HCT116 (cell line): ENCODE results near the gene MRPL36. TPM values are rescaled to one million over a fixed set of nuclear protein-coding genes. Genes with fewer than 3 reads are reported as not detected.

Experiments
- ATAC-seq: fragments of 200-7000 bp; cut with Tn5 transposase; 2 replicates; pipeline ENCODE4 v1.9.1; 2020; ENCODE audit warnings: mild to moderate bottlenecking, moderate library complexity
- BruUV-seq: library from RNA; stranded (reverse); fragments of 400-500 nt; replicated peaks from 2 replicates; lab custom pipeline; 2021; lab: Mats Ljungman, UMichigan
- CTCF ChIA-PET: fragments of 300-600 bp; sonication (Branson Sonifier 250); formaldehyde crosslinking; loops from one replicate; lab custom pipeline; 2021; ENCODE audit warnings: antibody characterized with exemption; lab: Charles Lee
- POLR2A ChIA-PET: fragments of 300-600, 350-600 bp; sonication (Branson Sonifier 250); formaldehyde crosslinking; loops from one replicate; lab custom pipeline; 2021; ENCODE audit warnings: antibody characterized with exemption; lab: Charles Lee
- RAD21 ChIA-PET, 2 experiments: fragments of 300-600 bp; sonication (Branson Sonifier 250); formaldehyde crosslinking; loops; one replicate each; lab custom pipeline; 2023; ENCODE audit warnings: low total read pairs in 2 of 2; ENCODE audit not compliant: uncharacterized antibody in 2 of 2, unreplicated experiment in 2 of 2, low non-redundant PET in 1 of 2; lab: Charles Lee
- DNase-seq: peaks from one replicate; pipeline ENCODE4 v3.0.0-alpha.2; 2010; ENCODE audit warnings: low read depth, low spot score
- H2AFZ ChIP-seq: fragments of 200-600 bp; shearing (Covaris generic), sonication (generic); 2 replicates; pipeline ENCODE4 v1.6.1; 2017; ENCODE audit warnings: low read depth, mixed run types, mixed read lengths, antibody characterized with exemption, low read length; ENCODE audit not compliant: poor library complexity, severe bottlenecking
- H3K27ac ChIP-seq: 2 replicates; pipeline ENCODE4 v1.5.1; 2012; ENCODE audit warnings: low read depth, low read length
- H3K27me3 ChIP-seq: fragments of 200-600 bp; sonication (generic); 2 replicates; pipeline ENCODE4 v1.6.1; 2016; ENCODE audit warnings: mixed run types, low read length, mixed read lengths; ENCODE audit not compliant: insufficient read depth
- H3K36me3 ChIP-seq, 2 experiments: fragments of 200-500 bp in 1 of 2; fragments of 200-600 bp in 1 of 2; sonication (Bioruptor generic) in 1 of 2; sonication (generic) in 1 of 2; 2 replicates each; pipeline versions ENCODE4 v1.5.1 to v1.6.1; 2014 to 2016; ENCODE audit warnings: low read length in 2 of 2, inconsistent platforms in 1 of 2, mixed read lengths in 1 of 2, mixed run types in 1 of 2; ENCODE audit not compliant: insufficient read depth in 2 of 2, control insufficient read depth in 1 of 2
- H3K4me1 ChIP-seq, 2 experiments: fragments of 200-600 bp in 1 of 2; sonication (generic) in 1 of 2; 2 replicates each; pipeline versions ENCODE4 v1.5.1 to v1.6.1; 2012 to 2017; ENCODE audit warnings: low read length in 2 of 2, inconsistent platforms in 1 of 2, mild to moderate bottlenecking in 1 of 2, mixed read lengths in 1 of 2, mixed run types in 1 of 2, moderate library complexity in 1 of 2; ENCODE audit not compliant: insufficient read depth in 2 of 2, control insufficient read depth in 1 of 2
- H3K4me2 ChIP-seq: fragments of 200-600 bp; sonication (generic); 2 replicates; pipeline ENCODE4 v1.6.1; 2017; ENCODE audit warnings: mixed run types, low read length, mixed read lengths
- H3K4me3 ChIP-seq, 2 experiments: fragments of 200-600 bp in 1 of 2; sonication (generic) in 1 of 2; replicated peaks in 1 of 2; 2 replicates each; pipeline ENCODE4 v1.5.1; 2011 to 2016; ENCODE audit warnings: low read length in 2 of 2, control low read depth in 1 of 2, low read depth in 1 of 2, mild to moderate bottlenecking in 1 of 2, mixed read lengths in 1 of 2, mixed run types in 1 of 2
- H3K79me2 ChIP-seq: fragments of 200-600 bp; sonication (generic); 2 replicates; pipeline ENCODE4 v1.6.1; 2017; ENCODE audit warnings: mild to moderate bottlenecking, mixed run types, low read length, moderate library complexity, mixed read lengths; ENCODE audit not compliant: insufficient read depth
- H3K9ac ChIP-seq: fragments of 200-600 bp; sonication (generic); 2 replicates; pipeline ENCODE4 v1.6.1; 2016; ENCODE audit warnings: low read length, mixed read lengths
- H3K9me2 ChIP-seq: fragments of 200-600 bp; sonication (generic), shearing (Covaris generic); 2 replicates; pipeline ENCODE4 v1.6.1; 2017; ENCODE audit warnings: mixed run types, mild to moderate bottlenecking, moderate library complexity; ENCODE audit not compliant: insufficient read depth
- H3K9me3 ChIP-seq, 2 experiments: fragments of 200-500 bp in 1 of 2; fragments of 200-600 bp in 1 of 2; sonication (Bioruptor generic) in 1 of 2; sonication (generic) in 1 of 2; 2 replicates each; pipeline ENCODE4 v1.6.1; 2014 to 2017; ENCODE audit warnings: low read length in 2 of 2, mixed read lengths in 2 of 2, inconsistent platforms in 1 of 2, low read depth in 1 of 2, mild to moderate bottlenecking in 1 of 2, mixed run types in 1 of 2, moderate library complexity in 1 of 2; ENCODE audit not compliant: control insufficient read depth in 1 of 2, insufficient read depth in 1 of 2
- H4K20me1 ChIP-seq: fragments of 200-600 bp; sonication (generic), shearing (Covaris generic); 2 replicates; pipeline ENCODE4 v1.6.1; 2017; ENCODE audit warnings: mixed run types, mild to moderate bottlenecking, moderate library complexity; ENCODE audit not compliant: insufficient read depth
- CBX3 ChIP-seq: IDR thresholded peaks from 2 replicates; pipeline ENCODE4 v1.6.1; 2012; ENCODE audit warnings: low read depth
- CEBPB ChIP-seq: IDR thresholded peaks from 2 replicates; pipeline ENCODE4 v1.6.1; 2012; ENCODE audit warnings: low read depth
- CTCF ChIP-seq, 3 experiments: fragments of 200-600 bp in 1 of 3; sonication (generic) in 1 of 3; IDR thresholded peaks in 2 of 3; conservative IDR thresholded peaks in 1 of 3; 2 replicates each; pipeline ENCODE4 v1.5.1; 2012 to 2017; ENCODE audit warnings: low read depth in 2 of 3, low read length in 2 of 3, antibody characterized with exemption in 1 of 3, borderline replicate concordance in 1 of 3, control low read depth in 1 of 3, mild to moderate bottlenecking in 1 of 3, mixed read lengths in 1 of 3, mixed run types in 1 of 3, moderate library complexity in 1 of 3; ENCODE audit not compliant: insufficient read depth in 1 of 3
- EGR1 ChIP-seq: IDR thresholded peaks from 2 replicates; pipeline ENCODE4 v1.6.1; 2012; ENCODE audit warnings: low read depth
- EZH2 ChIP-seq: fragments of 200-600 bp; sonication (generic); IDR thresholded peaks from 2 replicates; pipeline ENCODE4 v1.6.1; 2017; ENCODE audit warnings: antibody characterized with exemption, mixed run types
- EZH2phosphoT487 ChIP-seq: fragments of 200-600 bp; IDR thresholded peaks from 2 replicates; pipeline ENCODE4 v1.6.1; 2018; ENCODE audit warnings: antibody characterized with exemption, borderline replicate concordance
- FOSL1 ChIP-seq: IDR thresholded peaks from 2 replicates; pipeline ENCODE4 v1.6.1; 2012; ENCODE audit warnings: low read depth
- JUND ChIP-seq: IDR thresholded peaks from 2 replicates; pipeline ENCODE4 v1.6.1; 2012
- MAX ChIP-seq: IDR thresholded peaks from 2 replicates; pipeline ENCODE4 v1.6.1; 2012
- POLR2A ChIP-seq: IDR thresholded peaks from 2 replicates; pipeline ENCODE4 v1.7.0; 2011; ENCODE audit warnings: borderline replicate concordance; ENCODE audit not compliant: insufficient read depth, insufficient read length; ENCODE audit errors: extremely low read depth
- POLR2AphosphoS5 ChIP-seq: IDR thresholded peaks from 2 replicates; pipeline ENCODE4 v1.6.1; 2011; ENCODE audit warnings: mild to moderate bottlenecking, low read depth, low read length, moderate library complexity
- SIN3A ChIP-seq: IDR thresholded peaks from 2 replicates; pipeline ENCODE4 v1.6.1; 2012; ENCODE audit warnings: low read depth
- SP1 ChIP-seq: IDR thresholded peaks from 2 replicates; pipeline ENCODE4 v1.6.1; 2012; ENCODE audit warnings: low read depth
- SRF ChIP-seq: IDR thresholded peaks from 2 replicates; pipeline ENCODE4 v1.6.1; 2012; ENCODE audit warnings: low read depth
- TCF7L2 ChIP-seq: IDR thresholded peaks from 2 replicates; pipeline ENCODE4 v1.7.0; 2011; ENCODE audit warnings: borderline replicate concordance, inconsistent platforms; ENCODE audit not compliant: insufficient read depth, insufficient read length; ENCODE audit errors: extremely low read depth
- ZFX ChIP-seq: fragments of 450-650 bp; IDR thresholded peaks from 2 replicates; pipeline ENCODE4 v1.6.1; 2017
- ZNF274 ChIP-seq: fragments of 200-500 bp; sonication (Bioruptor generic); IDR thresholded peaks from 2 replicates; pipeline ENCODE4 v1.6.1; 2014; ENCODE audit warnings: mild to moderate bottlenecking, low read depth, low read length, inconsistent platforms
- intact Hi-C: fragments of 100-400 bp; cut with micrococcal nuclease; formaldehyde crosslinking; loops from 2 replicates; pipeline ENCODE4 v1.10.0; 2022
- total RNA-seq: library from RNA; stranded (reverse); gene quantifications from one replicate; pipeline ENCODE4 v1.2.1, GENCODE V29; 2021; ENCODE audit not compliant: unreplicated experiment

Gene MRPL36
- total RNA-seq, 1 experiment from 2014 or later: 71.9 TPM

GRCh38 chr5:1814183-1815020, 14.8 kb upstream of the MRPL36 start:
- H3K4me2 ChIP-seq: no peak overlapping the region
- intact Hi-C loops: no loop called here
- no peaks in the 10 kb centered on the region for H3K9me2 ChIP-seq
- no peak for TF ChIP-seq SRF
- TF ChIP-seq, all 23 proteins: peak for 0
- peaks cover 62% of the 10 kb centered on the region for H3K79me2 ChIP-seq
- no peak overlapping the region for H3K9ac ChIP-seq
- peaks cover 42 to 64% of the 10 kb centered on the region in 2 experiments for H3K36me3 ChIP-seq
- no peak overlapping the region for H3K4me3 ChIP-seq
- H3K27ac ChIP-seq: no peak overlapping the region
- H2AFZ ChIP-seq: no peak overlapping the region
- no peaks in the 10 kb centered on the region for H3K27me3 ChIP-seq
- ChIA-PET CTCF (no interaction called here), RAD21 (no interaction called here), POLR2A (no interaction called here)
- BruUV-seq: no TSS peak
- no peaks in the 10 kb centered on the region for H3K9me3 ChIP-seq
- DNase-seq (no peak), ATAC-seq (no peak)
- peaks cover 3% of the 10 kb centered on the region; the same call in 1 of the 2 replicates for H4K20me1 ChIP-seq
- H3K4me1 ChIP-seq: no peaks in the 10 kb centered on the region

- no peak overlapping the region for H3K9ac ChIP-seq
- RAD21 ChIA-PET: no interaction called here
- H3K27me3 ChIP-seq: no peaks in the 10 kb centered on the region
- H3K79me2 ChIP-seq: peaks cover 80% of the 10 kb centered on the region
- no TSS peak for BruUV-seq
- H3K27ac ChIP-seq: no peak overlapping the region
- CTCF ChIA-PET: no interaction called here
- intact Hi-C loops: no loop called here
- POLR2A ChIA-PET: no interaction called here
- no peak overlapping the region for H3K4me2 ChIP-seq
- no peaks in the 10 kb centered on the region for H3K9me3 ChIP-seq
- H3K36me3 ChIP-seq: peaks cover 58 to 80% of the 10 kb centered on the region in 2 experiments
- no peaks in the 10 kb centered on the region for H3K4me1 ChIP-seq
- peaks cover 3% of the 10 kb centered on the region; the same call in 1 of the 2 replicates for H4K20me1 ChIP-seq
- no peaks in the 10 kb centered on the region for H3K9me2 ChIP-seq
- H2AFZ ChIP-seq: no peak overlapping the region
- DNase-seq (no peak), ATAC-seq (no peak)
- no peak overlapping the region for H3K4me3 ChIP-seq
- TF ChIP-seq MAX (no peak), CBX3 (no peak), POLR2AphosphoS5 (no peak), SP1 (no peak), CTCF (IDR thresholded peaks at IDR 0.05 in 2 of 3, conservative IDR thresholded peaks at IDR 0.05 in 1 of 3; ENCODE audit: borderline replicate concordance in 1 of 3, insufficient read depth in 1 of 3, low read depth in 2 of 3, low read length in 2 of 3) (no peak), EZH2phosphoT487 (no peak), EZH2 (no peak), ZNF274 (no peak), JUND (no peak), ZFX (no peak), EGR1 (no peak), FOSL1 (no peak), SIN3A (no peak), POLR2A (no peak), CEBPB (no peak), TCF7L2 (no peak)
These were observed 11.0 kb upstream of the MRPL36 start for GRCh38 chr5:1810581-1811101.
